HepG2 (cell line): ENCODE results near the gene WDR83. TPM values are rescaled to one million over a fixed set of nuclear protein-coding genes. Genes with fewer than 3 reads are reported as not detected.
A peak's percentile ranks its signal among the peaks of the same experiment; 100 is the strongest.

ENCODE experiments used
- BCL3 ChIP-seq: sonication (generic); formaldehyde crosslinking; IDR thresholded peaks from 2 replicates; pipeline ENCODE4 v1.5.1; 2020; ENCODE audit warnings: mild to moderate bottlenecking, missing genetic modification reagents, moderate library complexity
- CBX5 ChIP-seq: sonication (generic); formaldehyde crosslinking; IDR thresholded peaks from 2 replicates; pipeline ENCODE4 v1.4.0; 2020; ENCODE audit warnings: missing genetic modification reagents, borderline replicate concordance
- CSRNP1 ChIP-seq: sonication (generic); formaldehyde crosslinking; IDR thresholded peaks from 2 replicates; pipeline ENCODE4 v1.8.1; 2023; ENCODE audit warnings: mild to moderate bottlenecking, missing genetic modification reagents
- CSRNP2 ChIP-seq: sonication (generic); formaldehyde crosslinking; conservative IDR thresholded peaks from 2 replicates; pipeline ENCODE4 v1.8.0; 2022; ENCODE audit warnings: low read depth, missing genetic modification reagents
- HNRNPLL ChIP-seq: fragments of 200-400 bp; formaldehyde crosslinking; IDR thresholded peaks from 2 replicates; pipeline ENCODE4 v1.6.1; 2017; ENCODE audit warnings: mild to moderate bottlenecking, low read depth, low read length; ENCODE audit not compliant: poor library complexity, severe bottlenecking
- PLSCR1 ChIP-seq: sonication (generic); formaldehyde crosslinking; IDR thresholded peaks from 2 replicates; pipeline ENCODE4 v1.5.0; 2020; ENCODE audit warnings: missing genetic modification reagents, mild to moderate bottlenecking, borderline replicate concordance
- POGZ ChIP-seq: sonication (generic); formaldehyde crosslinking; IDR thresholded peaks from 2 replicates; pipeline ENCODE4 v1.4.0; 2020; ENCODE audit warnings: mild to moderate bottlenecking, missing genetic modification reagents
- PRPF4 ChIP-seq: fragments of 200-400 bp; formaldehyde crosslinking; IDR thresholded peaks from 2 replicates; pipeline ENCODE4 v1.6.1; 2016; ENCODE audit warnings: low read length, low read depth; ENCODE audit not compliant: poor library complexity, severe bottlenecking
- REST ChIP-seq, 2 experiments: IDR thresholded peaks; 2 replicates each; pipeline ENCODE4 v1.6.1; 2011 to 2012; ENCODE audit warnings: low read length in 2 of 2, borderline replicate concordance in 1 of 2, low read depth in 1 of 2, mild to moderate bottlenecking in 1 of 2, moderate library complexity in 1 of 2
- TBL1XR1 ChIP-seq: fragments of 150-350 bp; IDR thresholded peaks from 2 replicates; pipeline ENCODE4 v1.6.1; 2014; ENCODE audit warnings: borderline replicate concordance, low read length; ENCODE audit not compliant: partially characterized antibody
- ZC3H13 ChIP-seq: sonication (generic); formaldehyde crosslinking; IDR thresholded peaks from 2 replicates; pipeline ENCODE4 v1.8.1; 2023; ENCODE audit warnings: mild to moderate bottlenecking, missing genetic modification reagents, moderate library complexity
- ZC3H4 ChIP-seq: sonication (generic); formaldehyde crosslinking; IDR thresholded peaks from 2 replicates; pipeline ENCODE4 v1.4.0; 2020; ENCODE audit warnings: missing genetic modification reagents, borderline replicate concordance
- ZFAT ChIP-seq: sonication (generic); formaldehyde crosslinking; conservative IDR thresholded peaks from 2 replicates; pipeline ENCODE4 v1.8.1; 2023; ENCODE audit warnings: missing genetic modification reagents, inconsistent platforms
- ZNF180 ChIP-seq: sonication (generic); formaldehyde crosslinking; IDR thresholded peaks from 2 replicates; pipeline ENCODE4 v1.4.0; 2020; ENCODE audit warnings: low read depth, missing genetic modification reagents, borderline replicate concordance
- ZNF337 ChIP-seq: sonication (generic); formaldehyde crosslinking; IDR thresholded peaks from 2 replicates; pipeline ENCODE4 v1.5.1; 2020; ENCODE audit warnings: missing genetic modification reagents, low read depth, mild to moderate bottlenecking, borderline replicate concordance
- ZNF557 ChIP-seq: sonication (generic); formaldehyde crosslinking; IDR thresholded peaks from 2 replicates; pipeline ENCODE4 v1.4.0; 2020; ENCODE audit warnings: missing genetic modification reagents
- ZNF570 ChIP-seq: sonication (generic); formaldehyde crosslinking; IDR thresholded peaks from 2 replicates; pipeline ENCODE4 v1.4.0; 2020; ENCODE audit warnings: mild to moderate bottlenecking, missing genetic modification reagents, borderline replicate concordance
- ZNF879 ChIP-seq: sonication (generic); formaldehyde crosslinking; IDR thresholded peaks from 2 replicates; pipeline ENCODE4 v1.8.1; 2023; ENCODE audit warnings: missing genetic modification reagents
- polyA plus RNA-seq, 8 experiments: library from polyadenylated mRNA; depleted of rRNA in 3 of 8; stranded (reverse) in 7 of 8; unstranded in 1 of 8; fragments of >200 nt; fragmentation: Illumina TruSeq in 4 of 8; extraction: Trizol in 4 of 8; gene quantifications; 2 replicates each; pipeline versions ENCODE4 v1.2.1 to v1.2.3, GENCODE V29; 2011 to 2016; ENCODE audit warnings: low read depth in 4 of 8, missing spikeins in 1 of 8, mixed read lengths in 1 of 8; ENCODE audit not compliant: insufficient read depth in 1 of 8
- total RNA-seq, 5 experiments: library from RNA; depleted of rRNA; stranded (reverse); fragments of >200 nt; fragmentation: Illumina TruSeq; extraction: Trizol; gene quantifications; 2 replicates each; pipeline ENCODE4 v1.2.3, GENCODE V29; 2016; ENCODE audit warnings: low read depth in 1 of 5

Gene WDR83
- total and polyA plus RNA-seq, 2 of the 13 experiments (the other 11 are each of a cell fraction or from before 2014, with no cell fraction given), result 4.5 to 10.7 TPM

GRCh38 chr19:12696366-12697335 lies 30.0 kb downstream of the WDR83 start, which contains the start of gene FBXW9 (continued):
- no peak for TF ChIP-seq PRPF4
- no peak for TF ChIP-seq ZNF879 (CRISPR knock-in tag)
- TF ChIP-seq ZFAT (CRISPR knock-in tag), result no peak
- TF ChIP-seq ZNF337 (CRISPR knock-in tag), result peak; percentile 79; the same call in 1 of the 2 replicates
- TF ChIP-seq HNRNPLL, result no peak
- TF ChIP-seq CSRNP2 (CRISPR knock-in tag), result no peak
- no peak for TF ChIP-seq ZC3H13 (CRISPR knock-in tag)
- no peak for TF ChIP-seq TBL1XR1
- peak; percentile 61; the same call in 1 of the 2 replicates for TF ChIP-seq CBX5
- TF ChIP-seq POGZ (CRISPR knock-in tag), result peak; percentile 63
- no peak for TF ChIP-seq REST (IDR thresholded peaks at IDR 0.05; ENCODE audit: borderline replicate concordance in 1 of 2, low read depth in 1 of 2, low read length in 2 of 2)
- peak; percentile 78 for TF ChIP-seq CSRNP1
- TF ChIP-seq ZNF180 (CRISPR knock-in tag), result peak; percentile 66; the same call in 1 of the 2 replicates
- peak; percentile 88 for TF ChIP-seq BCL3
- no peak for TF ChIP-seq ZC3H4 (CRISPR knock-in tag)
- no peak for TF ChIP-seq PLSCR1 (CRISPR knock-in tag)
- TF ChIP-seq ZNF557, result no peak
- TF ChIP-seq ZNF570 (CRISPR knock-in tag), result no peak
